Parathyroid adenoma (tissue), 2 donors: ENCODE results near the gene HCAR1.
"Not testable (repeated sequence)": the region's sequence is repeated elsewhere in the genome, so short reads cannot be mapped to it uniquely, and the experiment has no call there.

Experiments
- H2AFZ ChIP-seq: fragments of 300-600 bp; sonication (generic); one replicate; pipeline ENCODE4 v1.7.0; 2017; ENCODE audit warnings: antibody characterized with exemption, mild to moderate bottlenecking
- H3K27ac ChIP-seq: fragments of 300-600 bp; sonication (generic); one replicate; pipeline ENCODE4 v1.7.0; 2017
- H3K27me3 ChIP-seq: fragments of 300-600 bp; sonication (generic); one replicate; pipeline ENCODE4 v1.7.0; 2017; ENCODE audit warnings: low read length; ENCODE audit not compliant: control insufficient read depth, insufficient read depth
- H3K36me3 ChIP-seq: fragments of 300-600 bp; sonication (generic); one replicate; pipeline ENCODE4 v1.7.0; 2017; ENCODE audit warnings: low read length; ENCODE audit not compliant: control insufficient read depth, insufficient read depth
- H3K4me1 ChIP-seq: fragments of 300-600 bp; sonication (generic); one replicate; pipeline ENCODE4 v1.7.0; 2017; ENCODE audit warnings: control low read depth
- H3K4me2 ChIP-seq: fragments of 300-600 bp; sonication (generic); one replicate; pipeline ENCODE4 v1.7.0; 2017; ENCODE audit warnings: low read length
- H3K4me3 ChIP-seq: fragments of 300-600 bp; sonication (generic); one replicate; pipeline ENCODE4 v1.7.0; 2017; ENCODE audit warnings: low read depth, low read length
- H3K79me2 ChIP-seq: fragments of 300-600 bp; sonication (generic); one replicate; pipeline ENCODE4 v1.7.0; 2017; ENCODE audit warnings: control low read depth
- H3K9ac ChIP-seq: fragments of 300-600 bp; sonication (generic); one replicate; pipeline ENCODE4 v1.7.0; 2017; ENCODE audit warnings: mild to moderate bottlenecking
- H3K9me3 ChIP-seq: fragments of 300-600 bp; sonication (generic); one replicate; pipeline ENCODE4 v1.7.0; 2017; ENCODE audit warnings: low read length; ENCODE audit not compliant: control insufficient read depth
- TF ChIP-seq, protein P1 (sequence below): fragments of 300-600 bp; sonication (generic); IDR thresholded peaks from one replicate; pipeline ENCODE4 v1.7.0; 2017; ENCODE audit warnings: antibody characterized with exemption, mild to moderate bottlenecking
- donor health status: primary hyperparathyroidism.

HCAR1 gene

DNA sequence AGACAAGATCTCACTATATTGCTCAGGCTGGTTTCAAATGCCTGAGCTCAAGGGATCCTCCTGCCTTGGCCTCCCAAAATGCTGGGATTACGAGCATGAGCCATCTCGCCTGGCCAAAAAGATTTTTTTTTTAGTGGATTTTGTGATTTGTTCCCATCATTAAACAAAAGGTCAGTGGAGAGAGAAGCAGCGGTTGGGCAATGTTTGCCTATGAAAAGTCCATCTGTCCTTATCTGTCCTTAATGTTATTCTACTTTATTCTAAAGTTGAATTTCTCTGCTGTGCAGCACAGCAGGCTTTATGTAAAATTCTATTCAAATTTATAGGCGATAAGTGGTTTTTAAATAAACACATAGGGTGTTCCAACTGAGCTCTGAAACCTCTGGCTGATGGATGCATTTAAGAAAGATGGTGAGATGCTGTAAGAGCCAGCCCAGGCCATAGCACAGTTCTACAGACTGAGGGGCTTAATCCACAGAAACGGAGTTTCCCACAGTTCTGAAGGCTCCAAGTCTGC lies 46.3 kb downstream of the HCAR1 start:
- TF ChIP-seq, protein P1, sequence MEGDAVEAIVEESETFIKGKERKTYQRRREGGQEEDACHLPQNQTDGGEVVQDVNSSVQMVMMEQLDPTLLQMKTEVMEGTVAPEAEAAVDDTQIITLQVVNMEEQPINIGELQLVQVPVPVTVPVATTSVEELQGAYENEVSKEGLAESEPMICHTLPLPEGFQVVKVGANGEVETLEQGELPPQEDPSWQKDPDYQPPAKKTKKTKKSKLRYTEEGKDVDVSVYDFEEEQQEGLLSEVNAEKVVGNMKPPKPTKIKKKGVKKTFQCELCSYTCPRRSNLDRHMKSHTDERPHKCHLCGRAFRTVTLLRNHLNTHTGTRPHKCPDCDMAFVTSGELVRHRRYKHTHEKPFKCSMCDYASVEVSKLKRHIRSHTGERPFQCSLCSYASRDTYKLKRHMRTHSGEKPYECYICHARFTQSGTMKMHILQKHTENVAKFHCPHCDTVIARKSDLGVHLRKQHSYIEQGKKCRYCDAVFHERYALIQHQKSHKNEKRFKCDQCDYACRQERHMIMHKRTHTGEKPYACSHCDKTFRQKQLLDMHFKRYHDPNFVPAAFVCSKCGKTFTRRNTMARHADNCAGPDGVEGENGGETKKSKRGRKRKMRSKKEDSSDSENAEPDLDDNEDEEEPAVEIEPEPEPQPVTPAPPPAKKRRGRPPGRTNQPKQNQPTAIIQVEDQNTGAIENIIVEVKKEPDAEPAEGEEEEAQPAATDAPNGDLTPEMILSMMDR, result no peak
- Histone ChIP-seq H2AFZ (no peak overlapping the region), H3K9me3 (no peaks in the 10 kb centered on the region)

DNA sequence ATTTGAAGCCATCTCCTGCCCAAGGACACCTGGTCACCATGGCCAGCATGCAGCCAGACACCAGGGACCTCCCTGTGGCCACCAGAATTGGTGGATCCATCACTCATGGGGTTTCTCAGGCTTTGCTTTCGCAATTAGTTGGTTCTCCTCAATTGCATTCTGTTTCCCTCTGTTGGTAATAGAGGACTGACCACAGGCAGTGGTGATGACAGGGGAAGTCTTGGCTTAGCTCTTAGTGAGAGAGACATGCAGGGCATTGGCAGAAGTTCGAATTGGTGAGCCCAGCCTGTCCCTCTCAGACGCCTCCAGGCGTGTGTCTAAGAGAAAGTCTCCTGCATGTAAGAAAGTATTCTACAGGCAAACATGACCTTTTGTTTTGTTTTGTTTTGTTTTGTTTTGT lies 48.8 kb downstream of the HCAR1 start:
- peaks cover 22% of the 10 kb centered on the region for H3K4me1 ChIP-seq
- no peak overlapping the region for H3K4me3 ChIP-seq
- H3K9ac ChIP-seq, result no peak overlapping the region
- TF ChIP-seq, protein P1, result no peak
- H3K36me3 ChIP-seq, result no peaks in the 10 kb centered on the region
- no peak overlapping the region for H3K4me2 ChIP-seq
- H3K79me2 ChIP-seq, result no peaks in the 10 kb centered on the region
- no peak overlapping the region for H3K27ac ChIP-seq
- H3K9me3 ChIP-seq, result no peaks in the 10 kb centered on the region
- H3K27me3 ChIP-seq, result no peaks in the 10 kb centered on the region
- no peak overlapping the region for H2AFZ ChIP-seq

More for the DNA sequence above, 46.3 kb downstream of the HCAR1 start:
- H3K27me3 ChIP-seq, result no peaks in the 10 kb centered on the region
- no peak overlapping the region for H3K4me3 ChIP-seq
- H3K79me2 ChIP-seq, result no peaks in the 10 kb centered on the region
- no peaks in the 10 kb centered on the region for H3K36me3 ChIP-seq
- no peak overlapping the region for H3K27ac ChIP-seq
- H3K4me1 ChIP-seq, result peaks cover 11% of the 10 kb centered on the region
- no peak overlapping the region for H3K9ac ChIP-seq
- no peak overlapping the region for H3K4me2 ChIP-seq

DNA sequence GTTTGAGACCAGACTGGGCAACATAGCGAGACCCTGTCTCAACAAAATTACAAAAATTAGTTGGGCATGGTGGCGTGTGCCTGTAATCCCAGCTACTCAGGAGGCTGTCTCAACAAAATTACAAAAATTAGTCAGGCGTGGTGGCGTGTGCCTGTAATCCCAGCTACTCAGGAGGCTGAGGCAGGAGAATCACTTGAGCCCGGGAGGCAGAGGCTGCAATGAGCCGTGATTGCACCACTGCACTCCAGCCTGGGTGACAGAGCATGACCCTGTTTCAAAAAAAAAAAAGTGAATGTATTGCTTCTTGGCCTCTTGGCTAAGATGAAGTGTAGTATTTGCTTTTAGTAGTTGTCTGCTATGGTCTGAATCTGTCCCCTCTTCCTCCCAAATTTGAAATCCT lies 49.7 kb downstream of the HCAR1 start:
- not testable (repeated sequence) for H2AFZ ChIP-seq, H3K4me2 ChIP-seq, H3K36me3 ChIP-seq, H3K9ac ChIP-seq, H3K4me3 ChIP-seq, H3K9me3 ChIP-seq, H3K27ac ChIP-seq, H3K27me3 ChIP-seq, H3K79me2 ChIP-seq
- peaks cover 22% of the 10 kb centered on the region for H3K4me1 ChIP-seq

DNA sequence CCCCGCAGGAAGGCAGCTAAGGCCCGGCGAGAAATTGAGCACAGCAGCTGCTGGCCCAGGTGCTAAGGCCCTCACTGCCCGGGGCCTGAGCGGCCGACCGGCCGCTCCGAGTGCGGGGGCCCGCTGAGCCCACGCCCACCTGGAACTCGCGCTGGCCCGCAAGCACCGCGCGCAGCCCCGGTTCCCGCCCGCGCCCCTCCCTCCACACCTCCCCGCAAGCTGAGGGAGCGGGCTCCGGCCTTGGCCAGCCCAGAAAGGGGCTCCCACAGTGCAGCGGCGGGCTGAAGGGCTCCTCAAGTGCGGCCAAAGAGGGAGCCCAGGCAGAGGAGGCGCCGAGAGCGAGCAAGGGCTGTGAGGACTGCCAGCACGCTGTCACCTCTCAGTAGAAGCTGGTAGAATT lies 53.9 kb downstream of the HCAR1 start:
- H3K36me3 ChIP-seq, H3K27me3 ChIP-seq, H3K9ac ChIP-seq, H3K79me2 ChIP-seq, H3K4me3 ChIP-seq, H2AFZ ChIP-seq, H3K27ac ChIP-seq, H3K9me3 ChIP-seq, H3K4me2 ChIP-seq: not testable (repeated sequence)
- peaks cover 28% of the 10 kb centered on the region for H3K4me1 ChIP-seq
